HepG2 (cell line): ENCODE data around the gene HP1BP3. TPM values are rescaled to one million over a fixed set of nuclear protein-coding genes. Genes with fewer than 3 reads are reported as not detected.

Experiments used
- BRD4 ChIP-seq: sonication (generic); formaldehyde crosslinking; IDR thresholded peaks from 2 replicates; pipeline ENCODE4 v1.4.0; 2020; ENCODE audit warnings: missing genetic modification reagents
- CBX2 ChIP-seq, 2 experiments: fragments of 200-600 bp in 1 of 2; sonication (generic); formaldehyde crosslinking in 1 of 2; IDR thresholded peaks; 2 replicates each; pipeline versions ENCODE4 v1.7.0 to v1.8.1; 2018 to 2022; ENCODE audit warnings: low read depth in 2 of 2, low read length in 1 of 2, mild to moderate bottlenecking in 1 of 2, missing genetic modification reagents in 1 of 2
- FOXO1 ChIP-seq: sonication (generic); formaldehyde crosslinking; IDR thresholded peaks from 2 replicates; pipeline ENCODE4 v1.4.0; 2020; ENCODE audit warnings: missing genetic modification reagents
- GABPB1 ChIP-seq: IDR thresholded peaks from 2 replicates; pipeline ENCODE4 v1.6.1; 2016; ENCODE audit warnings: mild to moderate bottlenecking, missing genetic modification reagents, moderate library complexity, missing compliant biosample characterization
- GTF3A ChIP-seq: sonication (generic); formaldehyde crosslinking; conservative IDR thresholded peaks from 2 replicates; pipeline ENCODE4 v1.4.0; 2020; ENCODE audit warnings: mild to moderate bottlenecking, missing genetic modification reagents
- KDM1A ChIP-seq: IDR thresholded peaks from 2 replicates; pipeline ENCODE4 v1.6.1; 2016; ENCODE audit warnings: missing compliant biosample characterization
- KLF15 ChIP-seq: sonication (generic); formaldehyde crosslinking; IDR thresholded peaks from 2 replicates; pipeline ENCODE4 v1.8.1; 2023; ENCODE audit warnings: borderline replicate concordance, mild to moderate bottlenecking, inconsistent platforms, missing genetic modification reagents, mixed read lengths
- NFKB2 ChIP-seq: sonication (generic); formaldehyde crosslinking; IDR thresholded peaks from 2 replicates; pipeline ENCODE4 v1.4.0; 2020; ENCODE audit warnings: missing genetic modification reagents, borderline replicate concordance
- PHF21A ChIP-seq: sonication (generic); formaldehyde crosslinking; IDR thresholded peaks from 2 replicates; pipeline ENCODE4 v1.5.0; 2020; ENCODE audit warnings: mild to moderate bottlenecking, missing genetic modification reagents
- RAD21 ChIP-seq: fragments of 450-650 bp; formaldehyde crosslinking; IDR thresholded peaks from 2 replicates; pipeline ENCODE4 v1.5.0; 2020; ENCODE audit warnings: mild to moderate bottlenecking
- SAP130 ChIP-seq: IDR thresholded peaks from 2 replicates; pipeline ENCODE4 v1.6.1; 2016; ENCODE audit warnings: low read depth
- SRSF4 ChIP-seq: fragments of 200-400 bp; formaldehyde crosslinking; IDR thresholded peaks from one replicate; pipeline ENCODE4 v1.6.1; 2018; ENCODE audit warnings: mild to moderate bottlenecking, low read depth, low read length, moderate library complexity; ENCODE audit not compliant: poor library complexity, severe bottlenecking
- SUZ12 ChIP-seq: fragments of 150-350 bp; IDR thresholded peaks from 2 replicates; pipeline ENCODE4 v1.6.1; 2014; ENCODE audit warnings: low read depth, low read length
- ZBTB3 ChIP-seq: sonication (generic); formaldehyde crosslinking; IDR thresholded peaks from 2 replicates; pipeline ENCODE4 v1.4.0; 2020; ENCODE audit warnings: low read depth, mild to moderate bottlenecking, moderate library complexity, missing genetic modification reagents, borderline replicate concordance
- ZNF205 ChIP-seq: IDR thresholded peaks from 2 replicates; pipeline ENCODE4 v1.6.1; 2018; ENCODE audit warnings: missing biosample characterization, missing genetic modification reagents
- ZNF572 ChIP-seq: sonication (generic); formaldehyde crosslinking; IDR thresholded peaks from 2 replicates; pipeline ENCODE4 v1.5.1; 2020; ENCODE audit warnings: mild to moderate bottlenecking, missing genetic modification reagents
- ZNF660 ChIP-seq: sonication (generic); formaldehyde crosslinking; IDR thresholded peaks from 2 replicates; pipeline ENCODE4 v1.5.1; 2020; ENCODE audit warnings: mild to moderate bottlenecking, low read depth, missing genetic modification reagents, borderline replicate concordance
- ZNF768 ChIP-seq: sonication (generic); formaldehyde crosslinking; IDR thresholded peaks from 2 replicates; pipeline ENCODE4 v1.4.0; 2020; ENCODE audit warnings: missing genetic modification reagents
- ZNF891 ChIP-seq: sonication (generic); formaldehyde crosslinking; IDR thresholded peaks from 2 replicates; pipeline ENCODE4 v1.5.0; 2020; ENCODE audit warnings: mild to moderate bottlenecking, missing genetic modification reagents
- polyA plus RNA-seq, 8 experiments: library from polyadenylated mRNA; depleted of rRNA in 3 of 8; stranded (reverse) in 7 of 8; unstranded in 1 of 8; fragments of >200 nt; fragmentation: Illumina TruSeq in 4 of 8; extraction: Trizol in 4 of 8; gene quantifications; 2 replicates each; pipeline versions ENCODE4 v1.2.1 to v1.2.3, GENCODE V29; 2011 to 2016; ENCODE audit warnings: low read depth in 4 of 8, missing spikeins in 1 of 8, mixed read lengths in 1 of 8; ENCODE audit not compliant: insufficient read depth in 1 of 8
- total RNA-seq, 5 experiments: library from RNA; depleted of rRNA; stranded (reverse); fragments of >200 nt; fragmentation: Illumina TruSeq; extraction: Trizol; gene quantifications; 2 replicates each; pipeline ENCODE4 v1.2.3, GENCODE V29; 2016; ENCODE audit warnings: low read depth in 1 of 5
- TF ChIP-seq, protein P1 (sequence below): IDR thresholded peaks from 2 replicates; pipeline ENCODE4 v1.6.1; 2016; ENCODE audit warnings: mild to moderate bottlenecking, missing biosample characterization, missing genetic modification reagents
- TF ChIP-seq, protein P2 (sequence below): fragments of 450-650 bp; IDR thresholded peaks from 2 replicates; pipeline ENCODE4 v1.6.1; 2017
- TF ChIP-seq, protein P3 (sequence below): IDR thresholded peaks from 2 replicates; pipeline ENCODE4 v1.6.1; 2016; ENCODE audit warnings: control low read depth
- TF ChIP-seq, protein P4 (sequence below): sonication (generic); formaldehyde crosslinking; IDR thresholded peaks from 2 replicates; pipeline ENCODE4 v1.4.0; 2020; ENCODE audit warnings: missing genetic modification reagents
- TF ChIP-seq, protein P5 (sequence below): sonication (generic); formaldehyde crosslinking; IDR thresholded peaks from 2 replicates; pipeline ENCODE4 v1.5.1; 2020; ENCODE audit warnings: missing genetic modification reagents, mild to moderate bottlenecking, borderline replicate concordance

Gene HP1BP3
- total and polyA plus RNA-seq, 2 of the 13 experiments (the other 11 are each of a cell fraction or from before 2014, with no cell fraction given) = 98.5 to 137 TPM

DNA sequence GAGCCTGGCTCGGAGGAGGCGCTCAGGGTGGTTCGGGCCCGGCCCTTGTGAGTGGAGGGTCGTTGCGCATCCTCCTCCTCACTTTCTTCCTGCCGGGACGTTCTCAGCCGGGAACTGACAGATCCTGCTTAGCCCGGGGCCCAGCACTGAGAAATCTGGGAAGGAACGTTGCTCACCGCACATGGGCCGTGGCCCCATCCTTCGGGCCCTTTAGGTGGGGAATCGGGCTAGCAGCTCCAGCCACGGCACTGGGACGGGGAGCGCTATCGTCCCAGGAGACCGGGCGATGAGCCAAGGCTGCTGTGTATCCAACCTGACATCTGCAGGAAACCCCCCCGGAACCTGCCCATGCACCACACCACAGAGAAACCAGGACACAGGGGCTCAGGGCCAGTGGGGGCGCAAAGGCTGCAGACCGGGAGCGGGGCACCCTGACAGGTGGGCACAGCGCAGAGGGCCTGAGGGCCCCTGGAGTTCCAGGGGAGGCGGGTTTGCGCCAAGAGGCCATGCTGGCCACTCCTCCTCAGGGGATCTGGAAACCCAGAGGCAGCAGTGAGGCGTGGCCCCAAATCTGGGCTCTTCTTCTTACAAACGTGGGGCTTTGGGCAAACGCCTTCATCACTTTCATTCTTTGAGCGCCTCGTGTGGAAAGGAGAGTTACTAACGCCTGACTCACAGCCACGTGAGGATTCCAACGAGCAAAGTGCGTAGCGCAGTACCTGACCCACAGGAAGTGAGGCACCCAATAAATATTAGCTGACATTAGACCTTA, 54.3 kb downstream of the HP1BP3 start, which contains the start of gene SH2D5 (continued):
- TF ChIP-seq KDM1A (no peak), ZBTB3 (CRISPR knock-in tag) (no peak), BRD4 (CRISPR knock-in tag) (no peak; the same call in 1 of the 2 replicates), SAP130 (CRISPR knock-in tag) (peak; percentile 86), ZNF205 (no peak), GTF3A (no peak), FOXO1 (CRISPR knock-in tag) (no peak), KLF15 (CRISPR knock-in tag) (0 out of 2 replicates have a peak, but pooled peaks have one; percentile 50), NFKB2 (CRISPR knock-in tag) (no peak), SRSF4 (no peak), SUZ12 (no peak), PHF21A (CRISPR knock-in tag) (peak; percentile 58), GABPB1 (CRISPR knock-in tag) (peak; percentile 46), ZNF572 (CRISPR knock-in tag) (no peak), ZNF768 (no peak), CBX2 (IDR thresholded peaks at IDR 0.05; ENCODE audit: low read depth, low read length) (no peak), CBX2 (CRISPR knock-in tag; IDR thresholded peaks at IDR 0.05; ENCODE audit: low read depth) (no peak), ZNF660 (CRISPR knock-in tag) (no peak), ZNF891 (CRISPR knock-in tag) (peak; percentile 54; the same call in 1 of the 2 replicates), RAD21 (CRISPR knock-in tag) (peak; percentile 48; the same call in 1 of the 2 replicates)
- TF ChIP-seq, protein P1, sequence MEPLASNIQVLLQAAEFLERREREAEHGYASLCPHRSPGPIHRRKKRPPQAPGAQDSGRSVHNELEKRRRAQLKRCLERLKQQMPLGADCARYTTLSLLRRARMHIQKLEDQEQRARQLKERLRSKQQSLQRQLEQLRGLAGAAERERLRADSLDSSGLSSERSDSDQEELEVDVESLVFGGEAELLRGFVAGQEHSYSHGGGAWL (CRISPR knock-in tag) = no peak
- TF ChIP-seq, protein P2, sequence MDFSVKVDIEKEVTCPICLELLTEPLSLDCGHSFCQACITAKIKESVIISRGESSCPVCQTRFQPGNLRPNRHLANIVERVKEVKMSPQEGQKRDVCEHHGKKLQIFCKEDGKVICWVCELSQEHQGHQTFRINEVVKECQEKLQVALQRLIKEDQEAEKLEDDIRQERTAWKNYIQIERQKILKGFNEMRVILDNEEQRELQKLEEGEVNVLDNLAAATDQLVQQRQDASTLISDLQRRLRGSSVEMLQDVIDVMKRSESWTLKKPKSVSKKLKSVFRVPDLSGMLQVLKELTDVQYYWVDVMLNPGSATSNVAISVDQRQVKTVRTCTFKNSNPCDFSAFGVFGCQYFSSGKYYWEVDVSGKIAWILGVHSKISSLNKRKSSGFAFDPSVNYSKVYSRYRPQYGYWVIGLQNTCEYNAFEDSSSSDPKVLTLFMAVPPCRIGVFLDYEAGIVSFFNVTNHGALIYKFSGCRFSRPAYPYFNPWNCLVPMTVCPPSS = no peak
- TF ChIP-seq, protein P3, sequence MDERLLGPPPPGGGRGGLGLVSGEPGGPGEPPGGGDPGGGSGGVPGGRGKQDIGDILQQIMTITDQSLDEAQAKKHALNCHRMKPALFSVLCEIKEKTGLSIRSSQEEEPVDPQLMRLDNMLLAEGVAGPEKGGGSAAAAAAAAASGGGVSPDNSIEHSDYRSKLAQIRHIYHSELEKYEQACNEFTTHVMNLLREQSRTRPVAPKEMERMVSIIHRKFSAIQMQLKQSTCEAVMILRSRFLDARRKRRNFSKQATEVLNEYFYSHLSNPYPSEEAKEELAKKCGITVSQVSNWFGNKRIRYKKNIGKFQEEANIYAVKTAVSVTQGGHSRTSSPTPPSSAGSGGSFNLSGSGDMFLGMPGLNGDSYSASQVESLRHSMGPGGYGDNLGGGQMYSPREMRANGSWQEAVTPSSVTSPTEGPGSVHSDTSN (CRISPR knock-in tag) = no peak
- TF ChIP-seq, protein P4, sequence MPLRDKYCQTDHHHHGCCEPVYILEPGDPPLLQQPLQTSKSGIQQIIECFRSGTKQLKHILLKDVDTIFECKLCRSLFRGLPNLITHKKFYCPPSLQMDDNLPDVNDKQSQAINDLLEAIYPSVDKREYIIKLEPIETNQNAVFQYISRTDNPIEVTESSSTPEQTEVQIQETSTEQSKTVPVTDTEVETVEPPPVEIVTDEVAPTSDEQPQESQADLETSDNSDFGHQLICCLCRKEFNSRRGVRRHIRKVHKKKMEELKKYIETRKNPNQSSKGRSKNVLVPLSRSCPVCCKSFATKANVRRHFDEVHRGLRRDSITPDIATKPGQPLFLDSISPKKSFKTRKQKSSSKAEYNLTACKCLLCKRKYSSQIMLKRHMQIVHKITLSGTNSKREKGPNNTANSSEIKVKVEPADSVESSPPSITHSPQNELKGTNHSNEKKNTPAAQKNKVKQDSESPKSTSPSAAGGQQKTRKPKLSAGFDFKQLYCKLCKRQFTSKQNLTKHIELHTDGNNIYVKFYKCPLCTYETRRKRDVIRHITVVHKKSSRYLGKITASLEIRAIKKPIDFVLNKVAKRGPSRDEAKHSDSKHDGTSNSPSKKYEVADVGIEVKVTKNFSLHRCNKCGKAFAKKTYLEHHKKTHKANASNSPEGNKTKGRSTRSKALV (CRISPR knock-in tag) = peak; percentile 92
- TF ChIP-seq, protein P5, sequence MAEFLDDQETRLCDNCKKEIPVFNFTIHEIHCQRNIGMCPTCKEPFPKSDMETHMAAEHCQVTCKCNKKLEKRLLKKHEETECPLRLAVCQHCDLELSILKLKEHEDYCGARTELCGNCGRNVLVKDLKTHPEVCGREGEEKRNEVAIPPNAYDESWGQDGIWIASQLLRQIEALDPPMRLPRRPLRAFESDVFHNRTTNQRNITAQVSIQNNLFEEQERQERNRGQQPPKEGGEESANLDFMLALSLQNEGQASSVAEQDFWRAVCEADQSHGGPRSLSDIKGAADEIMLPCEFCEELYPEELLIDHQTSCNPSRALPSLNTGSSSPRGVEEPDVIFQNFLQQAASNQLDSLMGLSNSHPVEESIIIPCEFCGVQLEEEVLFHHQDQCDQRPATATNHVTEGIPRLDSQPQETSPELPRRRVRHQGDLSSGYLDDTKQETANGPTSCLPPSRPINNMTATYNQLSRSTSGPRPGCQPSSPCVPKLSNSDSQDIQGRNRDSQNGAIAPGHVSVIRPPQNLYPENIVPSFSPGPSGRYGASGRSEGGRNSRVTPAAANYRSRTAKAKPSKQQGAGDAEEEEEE (CRISPR knock-in tag) = no peak
